AG04450 (cell line): ENCODE results near the gene CRYGC. TPM values are rescaled to one million over a fixed set of nuclear protein-coding genes. Genes with fewer than 3 reads are reported as not detected.

ENCODE experiments used
- CTCF ChIA-PET: fragments of 300-600, 350-600 bp; formaldehyde crosslinking; extraction: SDS; loops from one replicate; lab custom pipeline; 2022; ENCODE audit warnings: antibody characterized with exemption, inconsistent platforms; lab: Charles Lee
- POLR2A ChIA-PET: fragments of 350-600 bp; formaldehyde crosslinking; extraction: SDS; loops from one replicate; lab custom pipeline; 2021; ENCODE audit warnings: antibody characterized with exemption, inconsistent platforms; lab: Yijun Ruan, JAX
- DNase-seq: peaks from one replicate; pipeline ENCODE4 v3.0.0-alpha.2; 2011; ENCODE audit warnings: low read depth, low spot score
- H3K27ac ChIP-seq: one replicate; pipeline ENCODE4 v1.5.1; 2012; ENCODE audit warnings: low read depth, low read length, control low read depth
- H3K27me3 ChIP-seq: one replicate; pipeline ENCODE4 v1.6.0; 2012; ENCODE audit warnings: low read length; ENCODE audit not compliant: control insufficient read depth, insufficient read depth
- H3K4me3 ChIP-seq: 2 replicates; pipeline ENCODE4 v1.5.1; 2011; ENCODE audit warnings: mild to moderate bottlenecking, low read depth, low read length, control low read depth
- H3K9me3 ChIP-seq: 2 replicates; pipeline ENCODE4 v1.5.1; 2012; ENCODE audit warnings: low read length; ENCODE audit not compliant: control insufficient read depth, insufficient read depth
- CTCF ChIP-seq: IDR thresholded peaks from 2 replicates; pipeline ENCODE4 v1.5.1; 2011; ENCODE audit warnings: low read depth, low read length, control low read depth, inconsistent platforms
- polyA plus RNA-seq: library from polyadenylated mRNA; depleted of rRNA; stranded (reverse); fragments of >200 nt; gene quantifications from 2 replicates; pipeline ENCODE4 v1.2.3, GENCODE V29; 2011

Gene CRYGC
- polyA plus RNA-seq, 1 experiment: not detected

GRCh38 chr2:208147008-208147407, 17.4 kb upstream of the CRYGC start:
- H3K9me3 ChIP-seq: no peaks in the 10 kb centered on the region
- no peak for DNase-seq
- ChIA-PET CTCF (interaction anchor here (2.1 kb wide), 1 partner anchor 28 kb away, joined by 11 read pairs; no protein-coding TSS in a partner anchor), POLR2A (no interaction called here)
- no peak overlapping the region for H3K4me3 ChIP-seq
- H3K27me3 ChIP-seq: peaks cover 3% of the 10 kb centered on the region
- H3K27ac ChIP-seq: no peak overlapping the region
- no peak for TF ChIP-seq CTCF

- Histone ChIP-seq H3K27ac (no peak within 1 kb of the TSS), H3K9me3 (no peaks in the 10 kb centered on the region), H3K4me3 (no peak within 1 kb of the TSS), H3K27me3 (peaks cover 3% of the 10 kb centered on the region)
- ChIA-PET POLR2A (no interaction called here), CTCF (interaction anchor here (0.7 kb wide), 1 partner anchor 29 kb away, joined by 4 read pairs; no protein-coding TSS in a partner anchor)
- no peak for DNase-seq
- TF ChIP-seq CTCF: no peak
These were observed 16.4 kb upstream of the CRYGC start, which contains the start of gene CRYGB for GRCh38 chr2:208146006-208146405. Gene CRYGB, minus strand, starts transcription at chr2:208146158. Its CDS starts 38 bp downstream, at chr2:208146120.

GRCh38 chr2:208142925-208143799, 13.5 kb upstream of the CRYGC start:
- no peaks in the 10 kb centered on the region for H3K9me3 ChIP-seq
- no peak for DNase-seq
- H3K27ac ChIP-seq: no peak overlapping the region
- ChIA-PET CTCF (interaction anchor here (2.4 kb wide), 1 partner anchor 32 kb away, joined by 15 read pairs; no protein-coding TSS in a partner anchor), POLR2A (no interaction called here)
- H3K4me3 ChIP-seq: no peak overlapping the region
- TF ChIP-seq CTCF: no peak
- no peaks in the 10 kb centered on the region for H3K27me3 ChIP-seq

- no peaks in the 10 kb centered on the region for H3K9me3 ChIP-seq
- no peak overlapping the region for H3K27ac ChIP-seq
- CTCF ChIA-PET: interaction anchor here (1.5 to 2.4 kb wide), 2 partner anchors 33 to 396 kb away, joined by 3 to 15 read pairs; no protein-coding TSS in a partner anchor
- H3K4me3 ChIP-seq: no peak overlapping the region
- DNase-seq: no peak
- POLR2A ChIA-PET: no interaction called here
- TF ChIP-seq CTCF: no peak
- no peaks in the 10 kb centered on the region for H3K27me3 ChIP-seq
These were observed 12.8 kb upstream of the CRYGC start for GRCh38 chr2:208142240-208142924.
